Keratinocyte (primary cell): ENCODE measurements around the gene GPR37.

Source experiments
- EZH2 ChIP-seq: IDR thresholded peaks from one replicate; pipeline ENCODE4 v1.6.1; 2012; ENCODE audit warnings: inconsistent platforms, mild to moderate bottlenecking, low read length, moderate library complexity
- TF ChIP-seq, protein P1 (sequence below), 3 experiments: IDR thresholded peaks in 1 of 3; conservative IDR thresholded peaks in 1 of 3; optimal IDR thresholded peaks in 1 of 3; 2 replicates in 2 of 3; 3 replicates in 1 of 3; pipeline versions ENCODE3 to v1.5.1; 2011; ENCODE audit warnings: low read length in 3 of 3, mild to moderate bottlenecking in 3 of 3, moderate library complexity in 2 of 3, control low read depth in 1 of 3, inconsistent platforms in 1 of 3; ENCODE audit not compliant: insufficient read depth in 2 of 3; ENCODE audit errors: extremely low read depth in 1 of 3

DNA sequence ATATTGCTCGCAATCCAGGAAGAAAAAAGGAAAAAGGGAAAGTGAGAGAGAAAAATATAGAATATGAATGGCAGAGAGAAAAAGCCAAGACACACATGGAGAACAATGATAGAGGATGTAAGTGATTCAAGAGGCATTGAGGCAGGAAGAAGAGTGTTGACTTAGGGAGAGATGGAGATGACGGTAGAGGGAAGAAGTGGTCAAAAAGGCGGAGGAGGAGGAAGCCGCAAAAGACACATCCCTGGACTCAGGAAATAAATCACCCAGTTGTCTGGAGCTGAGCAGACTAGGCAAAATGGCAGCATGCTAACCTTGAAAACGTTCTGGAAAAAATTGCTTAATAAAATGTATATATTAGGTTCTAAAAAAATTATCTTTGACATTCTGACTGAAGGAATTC, 17.7 kb upstream of the GPR37 start:
- TF ChIP-seq, protein P1, sequence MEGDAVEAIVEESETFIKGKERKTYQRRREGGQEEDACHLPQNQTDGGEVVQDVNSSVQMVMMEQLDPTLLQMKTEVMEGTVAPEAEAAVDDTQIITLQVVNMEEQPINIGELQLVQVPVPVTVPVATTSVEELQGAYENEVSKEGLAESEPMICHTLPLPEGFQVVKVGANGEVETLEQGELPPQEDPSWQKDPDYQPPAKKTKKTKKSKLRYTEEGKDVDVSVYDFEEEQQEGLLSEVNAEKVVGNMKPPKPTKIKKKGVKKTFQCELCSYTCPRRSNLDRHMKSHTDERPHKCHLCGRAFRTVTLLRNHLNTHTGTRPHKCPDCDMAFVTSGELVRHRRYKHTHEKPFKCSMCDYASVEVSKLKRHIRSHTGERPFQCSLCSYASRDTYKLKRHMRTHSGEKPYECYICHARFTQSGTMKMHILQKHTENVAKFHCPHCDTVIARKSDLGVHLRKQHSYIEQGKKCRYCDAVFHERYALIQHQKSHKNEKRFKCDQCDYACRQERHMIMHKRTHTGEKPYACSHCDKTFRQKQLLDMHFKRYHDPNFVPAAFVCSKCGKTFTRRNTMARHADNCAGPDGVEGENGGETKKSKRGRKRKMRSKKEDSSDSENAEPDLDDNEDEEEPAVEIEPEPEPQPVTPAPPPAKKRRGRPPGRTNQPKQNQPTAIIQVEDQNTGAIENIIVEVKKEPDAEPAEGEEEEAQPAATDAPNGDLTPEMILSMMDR (optimal IDR thresholded peaks at IDR 0.05 in 1 of 3, IDR thresholded peaks at IDR 0.05 in 1 of 3, conservative IDR thresholded peaks at IDR 0.05 in 1 of 3; ENCODE audit: extremely low read depth in 1 of 3, insufficient read depth in 2 of 3, low read length in 3 of 3) = no peak
- no peak for TF ChIP-seq EZH2
